ENCODE measurements around the gene CDCA7.
"Not testable (repeated sequence)": the region's sequence is repeated elsewhere in the genome, so short reads cannot be mapped to it uniquely, and the experiment has no call there.

The CDCA7 gene

GRCh38 chr2:173354582-173355131 lies at the start of gene CDCA7:
TSS of gene CDCA7 (plus strand) at chr2:173354872. CDS start at chr2:173354964, 92 bp downstream.
- peaks cover 11% of the 10 kb centered on the region for H3K36me3 ChIP-seq (ENCODE audit: insufficient read depth, low read length)
- H3K4me3 ChIP-seq (ENCODE audit: low read length): peak within 1 kb of the TSS; percentile 91
- peak within 1 kb of the TSS; percentile 60 for H2AFZ ChIP-seq (ENCODE audit: low read depth, low read length)
- no peaks in the 10 kb centered on the region for H3K9me3 ChIP-seq (ENCODE audit: low read length)
- no peaks in the 10 kb centered on the region for H3K27me3 ChIP-seq (ENCODE audit: insufficient read depth, low read length)
- peaks cover 12% of the 10 kb centered on the region for H3K4me1 ChIP-seq (ENCODE audit: insufficient read depth, low read length)

GRCh38 chr2:173305303-173305702 lies 49.4 kb upstream of the CDCA7 start:
- Histone ChIP-seq H3K9me3 (ENCODE audit: low read length) (peaks cover 6% of the 10 kb centered on the region), H2AFZ (ENCODE audit: low read depth, low read length) (no peak overlapping the region), H3K4me3 (ENCODE audit: low read length) (no peak overlapping the region), H3K27me3 (ENCODE audit: insufficient read depth, low read length) (peaks cover 5% of the 10 kb centered on the region), H3K36me3 (ENCODE audit: insufficient read depth, low read length) (no peaks in the 10 kb centered on the region), H3K4me1 (ENCODE audit: insufficient read depth, low read length) (no peaks in the 10 kb centered on the region)

GRCh38 chr2:173307293-173307692 lies 47.4 kb upstream of the CDCA7 start:
- H3K4me1 ChIP-seq (ENCODE audit: insufficient read depth, low read length): no peaks in the 10 kb centered on the region
- H3K9me3 ChIP-seq (ENCODE audit: low read length): peaks cover 2% of the 10 kb centered on the region
- H3K4me3 ChIP-seq (ENCODE audit: low read length): no peak overlapping the region
- peaks cover 5% of the 10 kb centered on the region for H3K27me3 ChIP-seq (ENCODE audit: insufficient read depth, low read length)
- H3K36me3 ChIP-seq (ENCODE audit: insufficient read depth, low read length): no peaks in the 10 kb centered on the region
- no peak overlapping the region for H2AFZ ChIP-seq (ENCODE audit: low read depth, low read length)

- not testable (repeated sequence) for H3K4me1 ChIP-seq (ENCODE audit: insufficient read depth, low read length); H3K4me3 ChIP-seq (ENCODE audit: low read length); H2AFZ ChIP-seq (ENCODE audit: low read depth, low read length); H3K9me3 ChIP-seq (ENCODE audit: low read length); H3K36me3 ChIP-seq (ENCODE audit: insufficient read depth, low read length); H3K27me3 ChIP-seq (ENCODE audit: insufficient read depth, low read length)
These were observed 45.3 kb upstream of the CDCA7 start for GRCh38 chr2:173309370-173309769.

- no peak overlapping the region for H3K4me3 ChIP-seq (ENCODE audit: low read length)
- H3K27me3 ChIP-seq (ENCODE audit: insufficient read depth, low read length): no peaks in the 10 kb centered on the region
- no peak overlapping the region for H2AFZ ChIP-seq (ENCODE audit: low read depth, low read length)
- no peaks in the 10 kb centered on the region for H3K36me3 ChIP-seq (ENCODE audit: insufficient read depth, low read length)
- H3K9me3 ChIP-seq (ENCODE audit: low read length): peaks cover 2% of the 10 kb centered on the region
- no peaks in the 10 kb centered on the region for H3K4me1 ChIP-seq (ENCODE audit: insufficient read depth, low read length)
These were observed 42.6 kb upstream of the CDCA7 start for GRCh38 chr2:173311844-173312606.

- Histone ChIP-seq H3K4me3 (ENCODE audit: low read length) (no peak overlapping the region), H3K9me3 (ENCODE audit: low read length) (no peaks in the 10 kb centered on the region), H3K27me3 (ENCODE audit: insufficient read depth, low read length) (no peaks in the 10 kb centered on the region), H2AFZ (ENCODE audit: low read depth, low read length) (no peak overlapping the region), H3K36me3 (ENCODE audit: insufficient read depth, low read length) (no peaks in the 10 kb centered on the region), H3K4me1 (ENCODE audit: insufficient read depth, low read length) (no peaks in the 10 kb centered on the region)
These were observed 31.3 kb upstream of the CDCA7 start for GRCh38 chr2:173323371-173323770.

GRCh38 chr2:173326806-173327205 lies 27.9 kb upstream of the CDCA7 start:
- no peak overlapping the region for H3K4me3 ChIP-seq (ENCODE audit: low read length)
- H3K27me3 ChIP-seq (ENCODE audit: insufficient read depth, low read length): no peaks in the 10 kb centered on the region
- no peaks in the 10 kb centered on the region for H3K4me1 ChIP-seq (ENCODE audit: insufficient read depth, low read length)
- H3K36me3 ChIP-seq (ENCODE audit: insufficient read depth, low read length): no peaks in the 10 kb centered on the region
- no peak overlapping the region for H2AFZ ChIP-seq (ENCODE audit: low read depth, low read length)
- peaks cover 2% of the 10 kb centered on the region for H3K9me3 ChIP-seq (ENCODE audit: low read length)

- H3K36me3 ChIP-seq (ENCODE audit: insufficient read depth, low read length): no peaks in the 10 kb centered on the region
- H3K9me3 ChIP-seq (ENCODE audit: low read length): peaks cover 2% of the 10 kb centered on the region
- no peaks in the 10 kb centered on the region for H3K27me3 ChIP-seq (ENCODE audit: insufficient read depth, low read length)
- H2AFZ ChIP-seq (ENCODE audit: low read depth, low read length): no peak overlapping the region
- H3K4me3 ChIP-seq (ENCODE audit: low read length): no peak overlapping the region
- no peaks in the 10 kb centered on the region for H3K4me1 ChIP-seq (ENCODE audit: insufficient read depth, low read length)
These were observed 27.3 kb upstream of the CDCA7 start for GRCh38 chr2:173327421-173327820.

GRCh38 chr2:173333003-173333402 lies 21.7 kb upstream of the CDCA7 start:
- not testable (repeated sequence) for H3K4me3 ChIP-seq (ENCODE audit: low read length); H2AFZ ChIP-seq (ENCODE audit: low read depth, low read length); H3K9me3 ChIP-seq (ENCODE audit: low read length); H3K27me3 ChIP-seq (ENCODE audit: insufficient read depth, low read length); H3K36me3 ChIP-seq (ENCODE audit: insufficient read depth, low read length); H3K4me1 ChIP-seq (ENCODE audit: insufficient read depth, low read length)

GRCh38 chr2:173339807-173340206 lies 14.9 kb upstream of the CDCA7 start:
- Histone ChIP-seq H2AFZ (ENCODE audit: low read depth, low read length) (no peak overlapping the region), H3K4me3 (ENCODE audit: low read length) (no peak overlapping the region), H3K9me3 (ENCODE audit: low read length) (no peaks in the 10 kb centered on the region), H3K36me3 (ENCODE audit: insufficient read depth, low read length) (no peaks in the 10 kb centered on the region), H3K27me3 (ENCODE audit: insufficient read depth, low read length) (no peaks in the 10 kb centered on the region), H3K4me1 (ENCODE audit: insufficient read depth, low read length) (no peaks in the 10 kb centered on the region)

GRCh38 chr2:173343921-173344320 lies 10.8 kb upstream of the CDCA7 start:
- H2AFZ ChIP-seq (ENCODE audit: low read depth, low read length): no peak overlapping the region
- H3K4me3 ChIP-seq (ENCODE audit: low read length): no peak overlapping the region
- no peaks in the 10 kb centered on the region for H3K36me3 ChIP-seq (ENCODE audit: insufficient read depth, low read length)
- no peaks in the 10 kb centered on the region for H3K27me3 ChIP-seq (ENCODE audit: insufficient read depth, low read length)
- peaks cover 4% of the 10 kb centered on the region for H3K9me3 ChIP-seq (ENCODE audit: low read length)
- H3K4me1 ChIP-seq (ENCODE audit: insufficient read depth, low read length): no peaks in the 10 kb centered on the region

- peaks cover 4% of the 10 kb centered on the region for H3K9me3 ChIP-seq (ENCODE audit: low read length)
- H3K27me3 ChIP-seq (ENCODE audit: insufficient read depth, low read length): no peaks in the 10 kb centered on the region
- no peak overlapping the region for H2AFZ ChIP-seq (ENCODE audit: low read depth, low read length)
- H3K4me1 ChIP-seq (ENCODE audit: insufficient read depth, low read length): no peaks in the 10 kb centered on the region
- no peaks in the 10 kb centered on the region for H3K36me3 ChIP-seq (ENCODE audit: insufficient read depth, low read length)
- no peak overlapping the region for H3K4me3 ChIP-seq (ENCODE audit: low read length)
These were observed 8.6 kb upstream of the CDCA7 start for GRCh38 chr2:173346035-173346434.

- H3K36me3 ChIP-seq (ENCODE audit: insufficient read depth, low read length): no peaks in the 10 kb centered on the region
- H3K4me1 ChIP-seq (ENCODE audit: insufficient read depth, low read length): no peaks in the 10 kb centered on the region
- no peaks in the 10 kb centered on the region for H3K27me3 ChIP-seq (ENCODE audit: insufficient read depth, low read length)
- no peak overlapping the region for H2AFZ ChIP-seq (ENCODE audit: low read depth, low read length)
- no peak overlapping the region for H3K4me3 ChIP-seq (ENCODE audit: low read length)
- peaks cover 4% of the 10 kb centered on the region for H3K9me3 ChIP-seq (ENCODE audit: low read length)
These were observed 7.1 kb upstream of the CDCA7 start for GRCh38 chr2:173347305-173348168.

Measured in neuron (in vitro differentiated cells).